Left cardiac atrium (tissue), 4 donors: ENCODE data around the gene GP1BB. TPM values are rescaled to one million over a fixed set of nuclear protein-coding genes. Genes with fewer than 3 reads are reported as not detected.

ENCODE experiments used
- ATAC-seq, 2 donors: fragments of 200-7000 bp; cut with Tn5 transposase; one replicate each; pipeline ENCODE4 v1.9.1; 2020; ENCODE audit warnings: mild to moderate bottlenecking in 2 of 2, moderate library complexity in 2 of 2
- DNase-seq: peaks from one replicate; pipeline ENCODE4 v3.0.0-alpha.2; 2020
- intact Hi-C, 2 donors: fragments of 100-400 bp; cut with DNase I; formaldehyde crosslinking; loops; one replicate each; pipeline versions ENCODE4 v1.14.1 to v1.15.1; 2022 to 2023
- total RNA-seq, 2 donors: library from RNA; stranded (reverse); fragmentation: NEBNext Ultra II Directional; extraction: Animal tissue kit (Norgen Biotek cat#: 25700); gene quantifications; one replicate each; pipeline ENCODE4 v1.2.1, GENCODE V29; 2021
- donor health status: DM: no; HTN: yes; CAD: no.
- donor health status: DM: no; HTN: yes; CAD: no; lungs with severe emphysema.
- donor health status: DM: yes; HTN: yes; CAD: no.
- donor health status: Dilated cardiomyopathy.

GP1BB gene
- total RNA-seq, 2 donors from 2014 or later, result not detected

GRCh38 chr22:19734163-19734562, 10.8 kb downstream of the GP1BB start:
- ATAC-seq, result no peak
- intact Hi-C loops, result no loop called here
- no peak for DNase-seq

- ATAC-seq (no peak), DNase-seq (no peak)
- intact Hi-C loops, result no loop called here
Measured at GRCh38 chr22:19734837-19735382, 11.6 kb downstream of the GP1BB start.

GRCh38 chr22:19735665-19736510, 12.5 kb downstream of the GP1BB start:
- no peak for DNase-seq
- intact Hi-C loops, result no loop called here
- ATAC-seq, result no peak

- ATAC-seq (peak in 1 of 2 donors; percentile 7), DNase-seq (no peak)
- intact Hi-C loops, result no loop called here
Measured at GRCh38 chr22:19737846-19738663, 14.7 kb downstream of the GP1BB start.

GRCh38 chr22:19738664-19739447, 15.5 kb downstream of the GP1BB start:
- no peak for DNase-seq

GRCh38 chr22:19739448-19739895, 16.1 kb downstream of the GP1BB start:
- no peak for ATAC-seq
- intact Hi-C loops, result no loop called here
- DNase-seq, result no peak

More at GRCh38 chr22:19738664-19739447, 15.5 kb downstream of the GP1BB start:
- ATAC-seq, result no peak
- intact Hi-C loops, result no loop called here

- DNase-seq, result no peak
- intact Hi-C loops, result no loop called here
Measured at GRCh38 chr22:19739911-19740449, 16.6 kb downstream of the GP1BB start.

GRCh38 chr22:19740586-19740985, 17.2 kb downstream of the GP1BB start:
- intact Hi-C loops, result no loop called here
- no peak for DNase-seq
- ATAC-seq, result no peak

More at GRCh38 chr22:19739911-19740449, 16.6 kb downstream of the GP1BB start:
- ATAC-seq, result no peak

- intact Hi-C loops, result no loop called here
- no peak for DNase-seq
- no peak for ATAC-seq
Measured at GRCh38 chr22:19741053-19741452, 17.7 kb downstream of the GP1BB start.

GRCh38 chr22:19742160-19743066, 19.1 kb downstream of the GP1BB start:
- DNase-seq (no peak), ATAC-seq (no peak)
- intact Hi-C loops, result no loop called here

- intact Hi-C loops, result no loop called here
- no peak for ATAC-seq
- no peak for DNase-seq
Measured at GRCh38 chr22:19743081-19743480, 19.7 kb downstream of the GP1BB start.

GRCh38 chr22:19743651-19744050, 20.3 kb downstream of the GP1BB start:
- ATAC-seq, result no peak
- DNase-seq, result no peak
- intact Hi-C loops, result no loop called here

GRCh38 chr22:19744350-19745006, 21.1 kb downstream of the GP1BB start:
- DNase-seq (peak; percentile 43), ATAC-seq (no peak)
- intact Hi-C loops, result no loop called here

GRCh38 chr22:19745155-19746101, 22.1 kb downstream of the GP1BB start:
- peak; percentile 86 to 90 for ATAC-seq
- intact Hi-C loops, result no loop called here
- DNase-seq, result peak; percentile 77

GRCh38 chr22:19746726-19747125, 23.4 kb downstream of the GP1BB start:
- intact Hi-C loops, result no loop called here
- ATAC-seq (no peak), DNase-seq (no peak)

- intact Hi-C loops, result no loop called here
- ATAC-seq (no peak), DNase-seq (no peak)
Measured at GRCh38 chr22:19747551-19747950, 24.2 kb downstream of the GP1BB start.
